OCI-LY1 (cell line): Measurements from ENCODE around the gene PTPRG.

ENCODE experiments used
- CTCF ChIP-seq: fragments of 200-600 bp; sonication (generic), shearing (Covaris generic); IDR thresholded peaks from 2 replicates; pipeline ENCODE4 v1.5.1; 2017; ENCODE audit warnings: mild to moderate bottlenecking, antibody characterized with exemption, low read length, moderate library complexity, mixed read lengths
- EZH2 ChIP-seq: fragments of 200-600 bp; sonication (generic), shearing (Covaris generic); IDR thresholded peaks from 2 replicates; pipeline ENCODE4 v1.8.0; 2017; ENCODE audit warnings: borderline replicate concordance, mixed run types, mild to moderate bottlenecking, antibody characterized with exemption, low read length, moderate library complexity, mixed read lengths

- TF ChIP-seq CTCF: no peak
- no peak for TF ChIP-seq EZH2
These were observed 280.6 kb downstream of the PTPRG start for GRCh38 chr3:61841988-61842387.
